Tibial nerve (tissue), 4 donors: Measurements from ENCODE around the gene S100A10.

Source experiments
- EP300 ChIP-seq, 2 donors: sonication (generic); formaldehyde crosslinking; IDR thresholded peaks; one replicate each; pipeline ENCODE4 v1.6.1; 2017; ENCODE audit warnings: antibody characterized with exemption in 2 of 2, mild to moderate bottlenecking in 1 of 2
- POLR2A ChIP-seq, 2 donors: fragments of 450-650 bp; IDR thresholded peaks; one replicate each; pipeline ENCODE4 v1.6.1; 2017; ENCODE audit warnings: antibody characterized with exemption in 2 of 2, mild to moderate bottlenecking in 2 of 2, moderate library complexity in 2 of 2
- TF ChIP-seq, protein P1 (sequence below), 5 experiments: fragments of 200-600 bp in 3 of 5; fragments of 450-650 bp in 2 of 5; sonication (generic) in 3 of 5; IDR thresholded peaks; one replicate each; pipeline ENCODE4 v1.5.1; 2016 to 2019; ENCODE audit warnings: antibody characterized with exemption in 5 of 5, mild to moderate bottlenecking in 3 of 5, moderate library complexity in 2 of 5

GRCh38 chr1:152039886-152040285, 46.2 kb upstream of the S100A10 start:
- TF ChIP-seq, protein P1, sequence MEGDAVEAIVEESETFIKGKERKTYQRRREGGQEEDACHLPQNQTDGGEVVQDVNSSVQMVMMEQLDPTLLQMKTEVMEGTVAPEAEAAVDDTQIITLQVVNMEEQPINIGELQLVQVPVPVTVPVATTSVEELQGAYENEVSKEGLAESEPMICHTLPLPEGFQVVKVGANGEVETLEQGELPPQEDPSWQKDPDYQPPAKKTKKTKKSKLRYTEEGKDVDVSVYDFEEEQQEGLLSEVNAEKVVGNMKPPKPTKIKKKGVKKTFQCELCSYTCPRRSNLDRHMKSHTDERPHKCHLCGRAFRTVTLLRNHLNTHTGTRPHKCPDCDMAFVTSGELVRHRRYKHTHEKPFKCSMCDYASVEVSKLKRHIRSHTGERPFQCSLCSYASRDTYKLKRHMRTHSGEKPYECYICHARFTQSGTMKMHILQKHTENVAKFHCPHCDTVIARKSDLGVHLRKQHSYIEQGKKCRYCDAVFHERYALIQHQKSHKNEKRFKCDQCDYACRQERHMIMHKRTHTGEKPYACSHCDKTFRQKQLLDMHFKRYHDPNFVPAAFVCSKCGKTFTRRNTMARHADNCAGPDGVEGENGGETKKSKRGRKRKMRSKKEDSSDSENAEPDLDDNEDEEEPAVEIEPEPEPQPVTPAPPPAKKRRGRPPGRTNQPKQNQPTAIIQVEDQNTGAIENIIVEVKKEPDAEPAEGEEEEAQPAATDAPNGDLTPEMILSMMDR (IDR thresholded peaks at IDR 0.05), result no peak
- TF ChIP-seq POLR2A (IDR thresholded peaks at IDR 0.05), result no peak
- no peak for TF ChIP-seq EP300 (IDR thresholded peaks at IDR 0.05)
